Small intestine (tissue), 7 donors: ENCODE results near the gene CD72. TPM values are rescaled to one million over a fixed set of nuclear protein-coding genes. Genes with fewer than 3 reads are reported as not detected.

Source experiments
- DNase-seq, 2 donors: peaks; one replicate each; pipeline versions ENCODE4 v3.0.0 to v3.0.0-alpha.2; 2013
- FAIRE-seq: peaks from 2 replicates; lab custom pipeline; 2012; peaks lifted over from hg19 to GRCh38; lab: Jason Lieb, UNC
- H3K27ac ChIP-seq, 3 donors: one replicate each; pipeline ENCODE4 v1.5.1; 2013; ENCODE audit warnings: low read length in 2 of 3, mild to moderate bottlenecking in 2 of 3, control low read depth in 1 of 3, inconsistent platforms in 1 of 3, low read depth in 1 of 3, moderate library complexity in 1 of 3
- H3K27me3 ChIP-seq, 3 donors: one replicate each; pipeline ENCODE4 v1.6.1; 2013; ENCODE audit warnings: low read length in 3 of 3, inconsistent platforms in 1 of 3; ENCODE audit not compliant: control insufficient read depth in 3 of 3, insufficient read depth in 3 of 3
- H3K36me3 ChIP-seq, 3 donors: one replicate each; pipeline ENCODE4 v1.6.1; 2013; ENCODE audit warnings: low read length in 3 of 3, inconsistent platforms in 1 of 3, low read depth in 1 of 3, mild to moderate bottlenecking in 1 of 3, moderate library complexity in 1 of 3; ENCODE audit not compliant: control insufficient read depth in 3 of 3, insufficient read depth in 2 of 3
- H3K4me1 ChIP-seq, 3 donors: one replicate each; pipeline ENCODE4 v1.6.1; 2013; ENCODE audit warnings: low read length in 2 of 3, inconsistent platforms in 1 of 3, low read depth in 1 of 3, mild to moderate bottlenecking in 1 of 3, moderate library complexity in 1 of 3; ENCODE audit not compliant: control insufficient read depth in 3 of 3, insufficient read depth in 2 of 3
- H3K4me3 ChIP-seq, 3 donors: one replicate each; pipeline ENCODE4 v1.5.1; 2013; ENCODE audit warnings: low read length in 3 of 3, control low read depth in 1 of 3, inconsistent platforms in 1 of 3, low read depth in 1 of 3, mild to moderate bottlenecking in 1 of 3, moderate library complexity in 1 of 3
- H3K9me3 ChIP-seq, 2 donors: one replicate each; pipeline ENCODE4 v1.6.1; 2013; ENCODE audit warnings: low read depth in 1 of 2, low read length in 1 of 2; ENCODE audit not compliant: control insufficient read depth in 2 of 2, insufficient read depth in 1 of 2
- WGBS, 3 donors: extraction: QIAGEN DNeasy Blood & Tissue Kit; methylation state at CpG; one replicate each; pipeline ENCODE4 v1.1.7; 2013; 5-methylcytosine and 5-hydroxymethylcytosine counted together
- polyA plus RNA-seq, 4 donors: library from polyadenylated mRNA; stranded (reverse) in 3 of 4; unstranded in 1 of 4; fragments of 200-250 nt in 3 of 4; fragments of 120-200 nt in 1 of 4; gene quantifications; one replicate each; pipeline versions ENCODE4 v1.2.1 to v1.2.3, GENCODE V29; 2013
- donor health status: healthy with polysubstance abuse.
- donor health status: control.
- donor health status: control.
- donor health status: Bipolar disorder and iron deficiency.
- donor health status: healthy.

CD72 gene
- polyA plus RNA-seq, 4 donors, result 0.54 to 2.3 (median 1.6) TPM

DNA sequence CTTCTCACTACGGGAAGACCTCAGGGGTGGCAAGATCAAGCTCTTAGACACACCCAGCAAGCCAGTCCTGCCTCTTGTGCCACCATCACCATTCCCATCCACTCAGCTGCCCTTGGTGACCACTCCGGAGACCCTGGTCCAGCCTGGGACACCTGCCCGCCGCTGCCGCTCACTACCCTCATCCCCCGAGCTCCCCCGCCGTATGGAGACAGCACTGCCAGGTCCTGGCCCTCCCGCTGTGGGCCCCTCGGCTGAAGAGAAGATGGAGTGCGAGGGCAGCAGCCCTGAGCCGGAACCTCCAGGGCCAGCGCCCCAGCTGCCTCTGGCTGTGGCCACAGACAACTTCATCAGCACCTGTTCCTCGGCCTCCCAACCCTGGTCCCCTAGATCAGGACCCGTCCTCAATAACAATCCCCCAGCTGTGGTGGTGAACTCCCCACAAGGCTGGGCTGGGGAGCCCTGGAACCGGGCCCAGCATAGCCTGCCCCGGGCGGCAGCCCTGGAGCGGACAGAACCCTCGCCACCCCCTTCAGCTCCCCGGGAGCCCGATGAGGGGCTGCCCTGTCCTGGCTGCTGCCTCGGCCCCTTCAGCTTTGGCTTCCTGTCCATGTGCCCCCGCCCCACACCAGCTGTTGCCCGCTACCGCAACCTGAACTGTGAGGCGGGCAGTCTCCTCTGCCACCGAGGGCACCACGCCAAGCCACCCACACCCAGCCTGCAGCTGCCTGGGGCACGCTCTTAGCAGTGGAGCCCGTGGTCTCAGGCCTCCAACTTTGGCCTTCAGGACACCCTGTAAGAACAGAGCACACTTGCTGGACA lies 9.0 kb downstream of the CD72 start:
- Histone ChIP-seq H3K9me3 (no peaks in the 10 kb centered on the region), H3K4me3 (no peak overlapping the region), H3K36me3 (peaks cover 0 to 40% (median 11%) of the 10 kb centered on the region in 3 donors), H3K4me1 (peaks cover 0 to 11% (median 0%) of the 10 kb centered on the region in 3 donors), H3K27ac (no peak overlapping the region), H3K27me3 (no peaks in the 10 kb centered on the region)
- FAIRE-seq (no peak), DNase-seq (no peak)
- WGBS, 3 donors, result 86 to 90% (median 89%) methylated on average over 23 to 31 of the region's 31 CpGs

DNA sequence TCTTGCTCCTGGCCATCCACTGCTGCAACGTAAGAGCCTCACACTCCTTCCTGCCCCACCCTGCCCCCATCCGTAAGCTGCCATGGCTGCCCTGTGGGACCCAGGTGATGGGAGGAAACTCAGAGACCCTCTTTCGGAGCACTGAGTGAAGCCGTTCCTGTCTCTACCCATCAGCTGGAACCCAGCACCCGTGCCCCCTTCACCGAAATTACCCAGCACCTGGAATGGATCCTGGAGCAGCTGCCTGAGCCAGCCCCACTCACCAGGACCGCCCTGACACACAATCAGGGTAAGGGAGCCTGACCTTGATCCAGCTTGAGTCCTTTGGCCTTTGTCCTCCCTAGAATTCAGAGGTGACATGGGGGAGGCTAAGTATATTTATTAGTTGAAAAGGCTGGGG lies 10.0 kb downstream of the CD72 start:
- peaks cover 0 to 11% (median 0%) of the 10 kb centered on the region in 3 donors for H3K4me1 ChIP-seq
- no peak for DNase-seq
- no peak overlapping the region for H3K4me3 ChIP-seq
- H3K27me3 ChIP-seq, result no peaks in the 10 kb centered on the region
- WGBS, 3 donors, result 88 to 95% (median 90%) methylated on average over 7 of the region's 7 CpGs
- FAIRE-seq, result no peak
- no peak overlapping the region for H3K27ac ChIP-seq
- H3K36me3 ChIP-seq, result peaks cover 0 to 40% (median 11%) of the 10 kb centered on the region in 3 donors
- H3K9me3 ChIP-seq, result no peaks in the 10 kb centered on the region

DNA sequence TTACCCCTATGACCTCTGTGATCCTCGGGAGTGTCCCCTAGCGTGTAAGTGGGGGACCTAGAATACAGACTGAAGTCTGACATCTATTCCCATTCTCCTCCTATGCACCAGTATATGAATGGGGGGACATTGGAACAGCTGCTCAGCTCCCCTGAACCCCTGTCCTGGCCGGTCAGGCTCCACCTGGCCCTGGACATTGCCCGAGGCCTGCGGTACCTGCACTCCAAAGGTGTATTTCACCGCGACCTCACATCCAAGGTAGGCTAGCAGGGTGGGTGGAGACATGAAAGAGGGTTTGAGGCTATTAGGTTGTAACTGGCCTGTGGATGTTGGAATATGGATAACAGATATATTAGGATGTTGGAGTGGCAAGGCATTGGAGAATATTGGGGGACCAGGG lies 11.5 kb downstream of the CD72 start:
- Histone ChIP-seq H3K27ac (no peak overlapping the region), H3K27me3 (no peaks in the 10 kb centered on the region), H3K4me3 (peak overlapping the region in 1 of 3 donors; percentile 86), H3K4me1 (peaks cover 0 to 11% (median 0%) of the 10 kb centered on the region in 3 donors), H3K36me3 (peaks cover 0 to 40% (median 11%) of the 10 kb centered on the region in 3 donors), H3K9me3 (no peaks in the 10 kb centered on the region)
- FAIRE-seq (no peak), DNase-seq (no peak)
- WGBS, 3 donors, result 75 to 85% (median 83%) methylated on average over 7 of the region's 7 CpGs

DNA sequence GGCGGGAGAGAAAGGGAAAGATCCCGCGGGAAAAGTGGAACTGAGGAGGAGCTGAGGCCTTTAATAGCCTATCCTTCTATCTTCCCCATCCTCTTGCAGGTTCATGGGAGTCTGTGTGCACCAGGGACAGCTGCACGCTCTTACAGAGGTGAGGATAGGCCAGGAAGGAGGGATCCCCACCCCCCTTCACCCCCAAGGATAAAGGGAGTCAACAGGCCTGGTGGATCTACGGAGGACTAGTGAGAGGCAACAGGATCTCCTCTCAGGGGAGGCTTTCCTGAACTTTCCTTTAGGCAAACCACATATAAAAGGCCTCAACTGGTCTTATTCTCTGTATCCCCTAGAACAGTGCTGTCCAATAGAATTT lies 12.1 kb downstream of the CD72 start:
- Histone ChIP-seq H3K27ac (peak overlapping the region in 2 of 3 donors; percentile 23 to 53), H3K9me3 (no peaks in the 10 kb centered on the region), H3K27me3 (no peaks in the 10 kb centered on the region), H3K36me3 (peaks cover 0 to 40% (median 11%) of the 10 kb centered on the region in 3 donors), H3K4me1 (peaks cover 0 to 11% (median 0%) of the 10 kb centered on the region in 3 donors), H3K4me3 (peak overlapping the region; percentile 85 to 88 (median 86))
- DNase-seq, result no peak
- WGBS, 3 donors, result 3 to 13% (median 9%) methylated on average over 5 of the region's 5 CpGs
- no peak for FAIRE-seq

DNA sequence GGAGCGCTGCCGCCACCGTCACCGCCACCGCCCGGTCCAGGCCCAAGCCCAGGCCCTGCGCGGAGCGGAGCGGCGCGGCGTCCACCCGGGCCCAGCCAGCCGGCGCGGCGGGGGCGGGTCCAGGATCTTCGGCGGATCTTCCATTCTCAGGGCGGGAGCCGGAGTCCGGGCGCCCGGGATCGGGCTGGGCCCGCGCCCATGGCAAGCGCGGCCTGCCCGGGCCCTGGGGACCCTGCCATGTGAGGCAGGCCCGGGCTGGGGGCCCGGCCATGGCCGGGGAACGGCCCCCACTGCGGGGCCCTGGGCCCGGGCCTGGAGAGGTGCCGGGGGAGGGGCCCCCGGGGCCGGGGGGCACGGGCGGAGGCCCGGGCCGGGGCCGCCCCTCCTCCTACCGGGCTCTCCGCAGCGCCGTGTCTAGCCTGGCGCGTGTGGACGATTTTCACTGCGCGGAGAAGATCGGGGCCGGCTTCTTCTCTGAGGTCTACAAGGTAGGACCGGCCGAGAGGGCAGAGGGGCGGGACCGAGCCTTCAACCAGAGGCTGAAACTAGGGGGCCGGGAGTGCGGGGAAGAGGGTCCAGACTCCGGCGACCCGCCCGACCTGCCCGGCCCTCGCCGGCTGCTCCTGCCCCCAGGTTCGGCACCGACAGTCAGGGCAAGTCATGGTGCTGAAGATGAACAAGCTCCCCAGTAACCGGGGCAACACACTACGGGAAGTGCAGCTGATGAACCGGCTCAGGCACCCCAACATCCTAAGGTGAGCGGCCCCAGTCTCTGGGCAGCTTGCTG lies 12.7 kb downstream of the CD72 start:
- FAIRE-seq (no peak), DNase-seq (peak; percentile 27 to 80)
- no peaks in the 10 kb centered on the region for H3K9me3 ChIP-seq
- WGBS, 3 donors, result 0 to 1% (median 0%) methylated on average over 36 to 76 of the region's 76 CpGs
- H3K4me1 ChIP-seq, result peaks cover 0 to 11% (median 0%) of the 10 kb centered on the region in 3 donors
- H3K27me3 ChIP-seq, result no peaks in the 10 kb centered on the region
- H3K27ac ChIP-seq, result peak overlapping the region; percentile 23 to 76 (median 53)
- peak overlapping the region; percentile 85 to 88 (median 86) for H3K4me3 ChIP-seq
- peaks cover 0 to 37% (median 11%) of the 10 kb centered on the region in 3 donors for H3K36me3 ChIP-seq

DNA sequence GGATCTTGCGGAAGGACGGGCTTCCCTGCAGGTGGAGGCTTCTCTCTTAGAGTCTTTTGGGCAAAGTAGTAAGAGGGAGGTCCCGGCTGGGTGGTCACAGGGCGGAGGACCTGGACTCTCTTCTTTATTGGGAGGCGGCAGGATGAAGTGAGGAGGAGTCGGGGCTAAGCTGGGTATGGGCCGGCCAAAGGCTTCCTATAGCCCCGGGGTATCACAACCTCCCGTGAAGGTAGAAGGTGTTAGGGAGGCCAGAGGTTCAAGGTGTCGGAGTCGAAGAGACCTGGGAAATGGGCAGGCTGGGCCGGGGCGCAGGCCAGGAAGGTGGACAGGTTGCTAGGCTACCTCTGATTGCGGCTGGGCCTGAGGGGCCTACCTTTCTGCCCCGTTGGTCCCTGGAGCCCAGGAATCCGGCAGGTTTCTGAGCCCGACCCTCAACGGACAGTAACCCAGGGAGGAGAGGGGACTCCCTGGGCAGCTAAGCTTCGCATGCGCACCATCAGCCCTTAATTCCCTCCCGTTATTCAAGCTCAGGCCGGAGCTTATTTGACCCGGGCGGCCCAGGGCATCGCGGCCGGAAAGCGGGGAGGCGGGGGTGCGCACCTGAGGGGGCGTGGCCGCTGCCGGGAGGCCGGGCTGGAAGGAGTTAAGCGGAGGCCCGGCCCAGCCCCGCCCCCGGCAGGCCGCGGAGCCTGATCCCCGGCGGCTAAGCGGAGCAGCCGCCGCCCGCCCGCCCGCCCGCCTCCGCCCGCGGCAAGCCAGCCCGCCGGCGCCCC lies 13.4 kb downstream of the CD72 start, which contains the start of gene TESK1:
Gene TESK1 (plus strand): TSS at position 685 of the 773 bp plus-strand sequence. CDS start 358 bp downstream, outside the sequence.
- Histone ChIP-seq H3K27me3 (no peaks in the 10 kb centered on the region), H3K4me3 (peak within 1 kb of the TSS; percentile 85 to 88 (median 86)), H3K4me1 (peaks cover 0 to 15% (median 0%) of the 10 kb centered on the region in 3 donors), H3K36me3 (peaks cover 0 to 30% (median 9%) of the 10 kb centered on the region in 3 donors), H3K9me3 (no peaks in the 10 kb centered on the region), H3K27ac (peak within 1 kb of the TSS; percentile 91 to 95 (median 94))
- no peak for FAIRE-seq
- DNase-seq, result peak; percentile 83 to 91
- 0% methylated on average over 18 to 55 of the region's 55 CpGs for WGBS, 3 donors

DNA sequence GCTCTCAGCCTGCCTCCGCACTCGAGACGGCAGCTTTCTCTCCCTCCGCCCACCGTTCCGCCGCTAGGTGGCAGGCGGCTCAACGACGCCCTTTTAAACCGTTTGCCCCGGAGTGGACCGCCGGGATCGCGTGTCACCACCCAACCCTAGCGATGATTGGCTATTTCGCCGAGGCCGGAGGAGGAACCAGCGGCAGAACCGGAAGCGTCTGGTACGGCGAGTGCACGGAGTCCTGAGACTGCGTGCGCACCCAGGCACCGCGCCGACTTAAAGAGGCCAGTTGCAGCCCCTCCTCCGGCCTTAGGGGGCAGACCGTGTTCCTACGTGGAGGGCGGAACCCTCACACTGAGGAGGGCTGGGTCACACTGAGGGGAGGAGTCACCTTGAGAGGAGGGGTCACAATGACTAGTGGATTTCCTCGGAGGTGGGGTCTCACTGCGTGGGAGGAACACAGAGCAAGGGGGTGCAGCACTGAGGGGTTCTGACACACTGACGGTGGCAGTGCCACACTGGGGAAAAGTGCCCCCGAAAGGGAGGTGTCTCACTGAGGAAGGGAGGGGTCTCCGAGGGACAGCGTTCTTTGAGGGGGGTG lies 14.1 kb downstream of the CD72 start:
- Histone ChIP-seq H3K27me3 (no peaks in the 10 kb centered on the region), H3K27ac (peak overlapping the region; percentile 91 to 95 (median 94)), H3K4me3 (peak overlapping the region; percentile 34 to 88 (median 60)), H3K4me1 (peaks cover 0 to 22% (median 0%) of the 10 kb centered on the region in 3 donors), H3K9me3 (no peaks in the 10 kb centered on the region), H3K36me3 (peaks cover 0 to 23% (median 3%) of the 10 kb centered on the region in 3 donors)
- WGBS, 3 donors, result 0% methylated on average over 41 of the region's 41 CpGs
- FAIRE-seq (peak; percentile 51), DNase-seq (peak; percentile 100)
